ENCODE measurements around the gene PNLIP.

DNA sequence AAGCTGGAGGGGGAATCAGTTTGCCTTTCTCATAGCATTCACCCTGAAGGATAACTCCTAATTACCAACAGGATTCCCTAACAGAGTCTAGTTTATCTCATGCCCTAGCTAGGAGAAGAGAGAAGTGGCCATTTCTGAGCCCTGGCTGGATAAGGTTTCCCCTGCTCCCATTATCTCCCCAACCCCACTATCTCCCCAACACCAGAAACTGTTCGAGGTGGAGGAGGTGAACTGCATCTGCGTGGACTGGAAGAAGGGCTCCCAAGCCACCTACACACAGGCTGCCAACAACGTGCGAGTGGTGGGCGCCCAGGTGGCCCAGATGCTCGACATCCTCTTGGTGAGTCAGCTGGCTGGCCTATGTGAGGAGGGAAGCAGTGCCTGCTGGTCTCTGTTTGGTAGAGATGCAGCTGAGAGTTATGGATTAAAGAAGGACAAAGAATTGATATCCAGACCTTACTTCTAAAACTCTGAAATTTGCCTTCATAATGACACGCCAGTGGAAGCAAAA, 48.8 kb downstream of the PNLIP start:
- TF ChIP-seq POLR2AphosphoS5 (IDR thresholded peaks at IDR 0.05; ENCODE audit: low read depth, low read length): no peak
- TF ChIP-seq, protein P1, sequence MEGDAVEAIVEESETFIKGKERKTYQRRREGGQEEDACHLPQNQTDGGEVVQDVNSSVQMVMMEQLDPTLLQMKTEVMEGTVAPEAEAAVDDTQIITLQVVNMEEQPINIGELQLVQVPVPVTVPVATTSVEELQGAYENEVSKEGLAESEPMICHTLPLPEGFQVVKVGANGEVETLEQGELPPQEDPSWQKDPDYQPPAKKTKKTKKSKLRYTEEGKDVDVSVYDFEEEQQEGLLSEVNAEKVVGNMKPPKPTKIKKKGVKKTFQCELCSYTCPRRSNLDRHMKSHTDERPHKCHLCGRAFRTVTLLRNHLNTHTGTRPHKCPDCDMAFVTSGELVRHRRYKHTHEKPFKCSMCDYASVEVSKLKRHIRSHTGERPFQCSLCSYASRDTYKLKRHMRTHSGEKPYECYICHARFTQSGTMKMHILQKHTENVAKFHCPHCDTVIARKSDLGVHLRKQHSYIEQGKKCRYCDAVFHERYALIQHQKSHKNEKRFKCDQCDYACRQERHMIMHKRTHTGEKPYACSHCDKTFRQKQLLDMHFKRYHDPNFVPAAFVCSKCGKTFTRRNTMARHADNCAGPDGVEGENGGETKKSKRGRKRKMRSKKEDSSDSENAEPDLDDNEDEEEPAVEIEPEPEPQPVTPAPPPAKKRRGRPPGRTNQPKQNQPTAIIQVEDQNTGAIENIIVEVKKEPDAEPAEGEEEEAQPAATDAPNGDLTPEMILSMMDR (IDR thresholded peaks at IDR 0.05): no peak
- TF ChIP-seq, protein P2, sequence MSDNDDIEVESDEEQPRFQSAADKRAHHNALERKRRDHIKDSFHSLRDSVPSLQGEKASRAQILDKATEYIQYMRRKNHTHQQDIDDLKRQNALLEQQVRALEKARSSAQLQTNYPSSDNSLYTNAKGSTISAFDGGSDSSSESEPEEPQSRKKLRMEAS (IDR thresholded peaks at IDR 0.05; ENCODE audit: low read depth): no peak
- TF ChIP-seq RFX5 (IDR thresholded peaks at IDR 0.05; ENCODE audit: low read length): no peak
- no peak for TF ChIP-seq FOXM1 (IDR thresholded peaks at IDR 0.05; ENCODE audit: low read depth)
- no peak for TF ChIP-seq MEF2A (IDR thresholded peaks at IDR 0.05; ENCODE audit: borderline replicate concordance, low read depth)
- TF ChIP-seq, protein P3, sequence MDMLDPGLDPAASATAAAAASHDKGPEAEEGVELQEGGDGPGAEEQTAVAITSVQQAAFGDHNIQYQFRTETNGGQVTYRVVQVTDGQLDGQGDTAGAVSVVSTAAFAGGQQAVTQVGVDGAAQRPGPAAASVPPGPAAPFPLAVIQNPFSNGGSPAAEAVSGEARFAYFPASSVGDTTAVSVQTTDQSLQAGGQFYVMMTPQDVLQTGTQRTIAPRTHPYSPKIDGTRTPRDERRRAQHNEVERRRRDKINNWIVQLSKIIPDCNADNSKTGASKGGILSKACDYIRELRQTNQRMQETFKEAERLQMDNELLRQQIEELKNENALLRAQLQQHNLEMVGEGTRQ (IDR thresholded peaks at IDR 0.05; ENCODE audit: borderline replicate concordance, low read depth, low read length): no peak
- no peak for TF ChIP-seq SIN3A (IDR thresholded peaks at IDR 0.05; ENCODE audit: borderline replicate concordance, low read depth, low read length)
